ENCODE data around the gene ASB8. TPM values are rescaled to one million over a fixed set of nuclear protein-coding genes. Genes with fewer than 3 reads are reported as not detected.
A peak's percentile ranks its signal among the peaks of the same experiment; 100 is the strongest.
"Not testable (repeated sequence)": the region's sequence is repeated elsewhere in the genome, so short reads cannot be mapped to it uniquely, and the experiment has no call there.

ASB8 gene
- total RNA-seq, 2 donors from 2014 or later: 35.7 to 68.6 TPM

DNA sequence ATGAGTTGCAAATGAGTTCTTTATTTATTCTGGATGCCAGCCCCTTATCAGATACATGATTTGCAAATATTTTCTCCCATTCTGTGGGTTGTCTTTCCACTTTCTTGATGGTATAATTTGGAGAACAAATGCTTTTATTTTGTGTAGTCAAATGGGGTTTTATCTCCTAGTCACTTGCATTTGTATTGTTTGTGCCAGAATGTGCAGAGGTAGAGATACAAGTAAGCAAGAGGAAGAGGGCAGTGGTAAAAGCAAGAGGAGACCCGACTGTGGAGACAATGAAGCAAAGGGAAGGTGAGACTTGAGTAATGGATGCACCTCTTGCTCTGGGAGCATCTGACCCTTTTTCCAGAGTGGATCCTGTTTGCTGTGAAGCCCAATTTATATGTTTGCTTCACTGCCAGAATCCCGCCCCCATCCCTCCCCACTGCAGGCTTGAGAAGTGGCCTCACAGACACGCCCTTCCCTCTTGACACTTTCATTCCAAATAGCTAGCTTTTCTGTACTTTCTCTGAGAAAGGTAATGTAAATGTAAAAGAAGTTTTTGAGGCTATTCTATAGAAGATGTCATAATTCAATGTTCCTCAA lies 38.9 kb downstream of the ASB8 start:
- peaks cover 0 to 27% of the 10 kb centered on the region in 2 donors for H3K4me1 ChIP-seq

GRCh38 chr12:48115957-48116356 lies 41.4 kb downstream of the ASB8 start:
- no peaks in the 10 kb centered on the region for H3K27me3 ChIP-seq
- no peak for DNase-seq (ENCODE audit: low spot score)
- H3K4me3 ChIP-seq: no peak overlapping the region
- H3K27ac ChIP-seq: no peak overlapping the region
- H3K36me3 ChIP-seq: no peaks in the 10 kb centered on the region
- H3K9me3 ChIP-seq: no peaks in the 10 kb centered on the region
- peaks cover 0 to 11% of the 10 kb centered on the region in 2 donors for H3K4me1 ChIP-seq
- TF ChIP-seq CTCF (IDR thresholded peaks at IDR 0.05): no peak

More for the DNA sequence above, 38.9 kb downstream of the ASB8 start:
- no peak for DNase-seq (ENCODE audit: low spot score)
- TF ChIP-seq CTCF (IDR thresholded peaks at IDR 0.05): no peak
- H3K27ac ChIP-seq: peak overlapping the region; percentile 82 to 86
- H3K9me3 ChIP-seq: no peaks in the 10 kb centered on the region
- H3K36me3 ChIP-seq: peaks cover 8% of the 10 kb centered on the region
- no peaks in the 10 kb centered on the region for H3K27me3 ChIP-seq
- peak overlapping the region in 1 of 2 donors; percentile 82 for H3K4me3 ChIP-seq

DNA sequence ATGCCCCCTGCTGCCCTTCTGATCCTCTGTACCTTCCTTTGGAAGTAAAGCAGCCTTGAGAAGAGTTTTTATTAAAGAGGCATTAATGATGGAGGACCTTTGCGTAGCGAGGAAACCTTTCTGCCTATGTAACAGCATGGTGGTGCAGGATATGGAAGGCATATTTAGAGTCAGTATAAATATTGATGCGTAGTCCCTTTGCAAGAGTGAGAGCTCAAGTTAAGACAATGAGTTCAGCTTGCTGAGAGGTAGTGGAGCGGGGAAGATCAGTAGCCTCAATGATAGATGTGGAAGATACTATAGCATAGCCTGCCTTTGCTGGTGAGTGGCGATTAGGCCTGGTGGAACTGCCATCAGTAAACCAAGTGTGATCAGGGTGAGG lies 46.0 kb downstream of the ASB8 start:
- H3K27ac ChIP-seq; DNase-seq (ENCODE audit: low spot score); H3K4me1 ChIP-seq; H3K9me3 ChIP-seq; H3K36me3 ChIP-seq; H3K27me3 ChIP-seq; H3K4me3 ChIP-seq: not testable (repeated sequence)

GRCh38 chr12:48110691-48111311 lies 46.5 kb downstream of the ASB8 start:
- H3K36me3 ChIP-seq: no peaks in the 10 kb centered on the region
- H3K27me3 ChIP-seq: no peaks in the 10 kb centered on the region
- H3K4me1 ChIP-seq: peaks cover 0 to 8% of the 10 kb centered on the region in 2 donors
- DNase-seq (ENCODE audit: low spot score): no peak
- no peak for TF ChIP-seq CTCF (IDR thresholded peaks at IDR 0.05)
- H3K4me3 ChIP-seq: no peak overlapping the region
- H3K9me3 ChIP-seq: no peaks in the 10 kb centered on the region
- H3K27ac ChIP-seq: no peak overlapping the region

DNA sequence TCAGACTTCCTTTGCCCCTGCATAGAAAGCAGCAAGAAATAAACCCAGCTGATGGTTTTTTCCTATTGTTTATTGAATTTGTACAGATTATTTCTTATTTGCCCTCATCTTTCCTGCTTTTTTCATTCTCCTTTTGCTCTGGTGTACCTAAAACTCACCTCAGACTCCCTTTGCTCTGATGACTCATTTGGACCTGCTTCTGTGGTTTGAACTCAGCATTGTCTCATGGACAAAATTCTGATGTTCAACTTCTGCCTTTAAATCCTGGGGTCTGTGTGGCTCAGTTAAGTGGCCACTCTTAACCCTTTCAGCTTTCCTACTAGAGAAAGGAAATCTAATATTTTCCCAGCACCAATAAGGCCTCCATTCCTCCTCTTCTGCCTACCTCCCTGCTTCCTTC lies 47.9 kb downstream of the ASB8 start:
- H3K27ac ChIP-seq: no peak overlapping the region
- H3K4me1 ChIP-seq: peaks cover 0 to 17% of the 10 kb centered on the region in 2 donors
- H3K9me3 ChIP-seq: no peaks in the 10 kb centered on the region
- H3K27me3 ChIP-seq: no peaks in the 10 kb centered on the region
- no peak for TF ChIP-seq CTCF (IDR thresholded peaks at IDR 0.05)
- no peak overlapping the region for H3K4me3 ChIP-seq
- no peak for DNase-seq (ENCODE audit: low spot score)
- H3K36me3 ChIP-seq: no peaks in the 10 kb centered on the region

- TF ChIP-seq CTCF (IDR thresholded peaks at IDR 0.05): no peak
- Histone ChIP-seq H3K9me3 (no peaks in the 10 kb centered on the region), H3K4me3 (peak overlapping the region; percentile 95 to 98), H3K4me1 (peaks cover 0 to 21% of the 10 kb centered on the region in 2 donors), H3K36me3 (no peaks in the 10 kb centered on the region), H3K27ac (peak overlapping the region; percentile 93), H3K27me3 (no peaks in the 10 kb centered on the region)
- no peak for DNase-seq (ENCODE audit: low spot score)
Observed at GRCh38 chr12:48106681-48107613, 50.4 kb downstream of the ASB8 start.
